Measurements from ENCODE around the gene FNBP1. TPM values are rescaled to one million over a fixed set of nuclear protein-coding genes. Genes with fewer than 3 reads are reported as not detected.
"Not testable (repeated sequence)": the region's sequence is repeated elsewhere in the genome, so short reads cannot be mapped to it uniquely, and the experiment has no call there.

The FNBP1 gene
- polyA plus RNA-seq, 3 donors = 40.9 to 53.7 (median 47.7) TPM

DNA sequence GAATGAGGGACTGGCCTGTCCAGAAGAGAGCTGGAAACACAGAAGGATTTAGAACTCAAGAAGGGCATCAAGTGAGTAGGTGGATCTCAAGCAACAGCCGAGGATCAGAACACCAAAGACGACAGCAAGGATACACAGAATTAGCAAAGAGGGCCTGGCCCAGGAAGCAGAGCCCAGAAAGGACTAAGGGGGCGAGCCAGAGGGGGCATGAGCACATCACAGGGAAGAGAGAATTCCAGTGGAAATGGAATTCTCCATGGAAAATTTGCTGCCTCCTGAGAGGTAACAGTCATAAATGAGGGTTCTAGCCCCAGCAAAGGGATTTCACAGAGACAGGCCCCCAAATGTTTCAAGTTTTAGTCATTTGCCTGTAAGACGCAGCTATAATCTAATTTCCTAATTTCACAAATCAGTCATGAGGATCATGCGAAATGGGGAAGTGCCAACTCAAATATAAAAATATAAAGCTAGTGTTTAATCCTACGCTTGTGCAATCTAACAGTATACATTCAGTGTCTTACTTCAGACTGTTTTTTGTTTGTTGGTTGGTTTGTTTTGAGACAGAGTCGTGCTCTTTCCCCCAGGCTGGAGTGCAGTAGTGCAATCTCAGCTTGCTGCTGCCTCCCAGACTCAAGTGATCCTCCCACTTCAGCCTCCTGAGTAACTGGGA, 46.7 kb downstream of the FNBP1 start:
- no peak for DNase-seq

DNA sequence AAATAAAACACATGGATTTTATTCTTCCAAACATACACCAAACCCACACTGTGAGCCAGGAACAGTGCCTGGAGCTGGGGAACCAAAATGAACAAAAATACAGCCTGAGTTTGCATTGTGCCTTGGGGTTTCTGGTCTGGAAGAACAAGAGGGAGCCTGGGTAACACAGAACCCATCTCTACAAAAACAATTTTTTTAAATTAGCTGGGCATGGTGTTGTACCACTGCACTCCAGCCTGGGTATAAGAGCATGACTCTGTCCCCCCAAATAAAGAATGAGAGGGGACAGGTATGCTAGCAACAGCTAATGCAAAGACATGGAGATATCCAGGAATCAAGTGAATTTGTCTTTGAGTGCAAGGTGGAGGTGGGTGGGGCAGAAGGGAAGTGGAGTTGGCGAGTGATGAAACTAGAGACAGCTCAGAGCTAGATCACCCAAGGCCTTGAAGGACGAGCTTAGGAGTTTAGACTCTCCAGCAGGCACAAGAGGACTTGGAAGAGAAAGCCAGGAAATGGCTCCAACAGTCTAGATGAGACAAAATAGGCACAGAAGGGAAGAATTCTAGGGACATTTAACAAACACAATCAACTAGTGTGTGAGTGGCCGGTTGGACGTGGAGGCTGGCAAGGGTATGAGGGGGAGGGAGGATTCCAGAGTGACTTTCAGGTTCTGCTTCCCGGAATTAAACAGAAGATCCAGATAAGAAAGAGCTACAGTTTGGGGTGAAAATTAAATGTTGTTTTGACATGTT, 47.4 kb downstream of the FNBP1 start:
- DNase-seq = no peak

DNA sequence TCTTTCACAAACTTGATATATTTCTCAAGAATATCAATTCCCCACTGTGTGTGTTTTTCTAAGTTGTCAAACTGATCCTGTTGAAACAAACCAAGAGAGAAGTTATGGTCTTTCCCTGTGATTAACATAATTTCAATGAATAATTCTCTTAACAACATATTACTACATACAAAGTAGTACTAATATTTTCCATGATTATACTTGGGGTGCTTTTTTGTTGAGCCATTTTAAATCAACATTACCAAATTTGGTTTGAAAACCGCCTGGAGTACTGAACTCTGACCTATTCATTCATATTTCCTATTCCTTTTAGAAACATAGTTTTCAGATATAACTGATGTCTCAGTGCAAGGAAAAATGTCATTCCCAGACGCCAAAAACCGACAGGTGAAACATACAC, 48.1 kb downstream of the FNBP1 start:
- DNase-seq = no peak

DNA sequence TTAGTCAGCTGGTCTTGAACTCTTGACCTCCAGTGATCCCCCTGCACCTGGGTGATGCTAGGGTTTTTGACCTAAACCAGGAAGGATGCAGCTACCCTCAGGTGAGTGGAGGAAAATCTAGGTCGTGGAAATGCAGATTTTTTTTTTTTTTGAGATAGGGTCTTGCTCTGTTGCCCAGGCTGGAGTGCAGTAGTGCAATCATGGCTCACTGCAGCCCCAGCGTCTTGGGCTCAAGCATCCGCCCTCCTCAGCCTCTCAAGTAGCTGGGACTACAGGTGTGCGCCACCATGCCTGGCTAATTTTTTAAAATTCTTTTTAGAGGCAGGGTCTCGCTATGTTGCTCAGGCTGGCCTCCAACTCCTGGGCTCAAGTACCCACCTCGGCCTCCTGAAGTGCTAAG, 51.9 kb downstream of the FNBP1 start:
- DNase-seq = not testable (repeated sequence)

DNA sequence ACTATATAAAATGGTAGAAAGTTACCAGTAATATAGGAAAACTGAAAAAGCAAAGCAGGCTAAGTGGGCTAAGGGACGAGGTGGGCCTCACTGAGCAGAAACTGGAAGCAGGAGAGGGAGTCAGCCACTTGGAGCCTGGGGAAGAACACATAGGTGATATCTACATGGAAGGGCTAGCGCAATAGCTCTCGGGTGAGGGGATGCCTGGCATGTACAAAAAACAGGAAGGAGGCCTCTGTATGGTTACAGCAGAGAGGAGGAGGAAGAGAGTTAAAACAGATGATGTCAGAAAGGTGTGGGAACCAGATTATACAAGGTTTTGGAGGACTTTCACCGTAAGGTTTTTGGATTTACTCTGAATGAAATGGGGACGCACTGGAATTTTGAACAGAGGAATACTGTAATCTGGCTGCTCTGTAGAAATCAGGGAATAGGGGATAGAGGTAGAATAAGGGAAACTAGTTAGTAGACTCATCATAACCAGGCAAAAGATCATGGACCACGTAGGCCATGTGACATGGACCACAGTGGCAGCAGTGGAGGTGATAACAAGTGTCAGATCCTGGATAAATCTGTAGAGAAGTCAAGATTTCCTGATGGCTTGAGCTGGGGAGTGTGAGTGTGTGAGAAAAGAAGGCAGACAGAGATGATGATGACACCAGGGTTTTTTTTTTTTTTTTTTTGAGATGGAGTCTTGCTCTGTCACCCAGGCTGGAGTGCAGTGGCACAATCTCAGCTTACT, 52.5 kb downstream of the FNBP1 start:
- no peak for DNase-seq

DNA sequence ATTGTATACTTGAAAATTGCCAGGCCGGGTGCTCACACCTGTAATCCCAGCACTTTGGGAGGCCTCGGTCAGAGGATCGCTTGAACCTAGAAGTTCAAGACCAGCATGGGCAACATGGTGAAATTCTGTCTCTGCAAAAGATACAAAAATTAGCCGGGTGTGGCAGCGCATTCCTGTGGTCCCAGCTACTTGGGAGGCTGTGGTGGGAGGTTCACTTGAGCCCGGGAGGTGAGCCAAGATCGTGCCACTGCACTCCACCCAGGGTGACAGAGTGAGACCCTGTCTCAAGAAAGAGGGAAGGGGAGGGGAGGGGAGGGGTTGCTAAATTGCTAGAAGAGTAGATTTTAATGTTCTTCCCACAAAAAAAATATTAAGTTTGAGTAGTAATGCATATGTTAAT, 53.2 kb downstream of the FNBP1 start:
- DNase-seq = no peak

DNA sequence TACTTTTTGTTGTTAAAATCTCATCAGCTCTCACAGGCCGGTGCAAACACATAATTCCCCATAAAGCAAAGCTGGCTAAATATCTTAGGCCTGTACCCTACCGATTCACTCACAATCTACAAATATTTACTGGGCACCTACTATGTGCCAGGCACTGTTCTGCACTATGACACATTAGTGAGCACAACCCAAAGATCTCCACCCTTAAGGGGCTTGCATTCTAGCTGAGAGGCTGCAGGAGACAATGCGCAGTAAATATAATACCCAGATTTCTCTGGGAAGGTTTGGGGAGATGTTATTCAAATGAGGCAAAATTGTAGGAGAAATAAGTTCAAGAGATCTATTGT, 53.7 kb downstream of the FNBP1 start:
- DNase-seq = no peak

DNA sequence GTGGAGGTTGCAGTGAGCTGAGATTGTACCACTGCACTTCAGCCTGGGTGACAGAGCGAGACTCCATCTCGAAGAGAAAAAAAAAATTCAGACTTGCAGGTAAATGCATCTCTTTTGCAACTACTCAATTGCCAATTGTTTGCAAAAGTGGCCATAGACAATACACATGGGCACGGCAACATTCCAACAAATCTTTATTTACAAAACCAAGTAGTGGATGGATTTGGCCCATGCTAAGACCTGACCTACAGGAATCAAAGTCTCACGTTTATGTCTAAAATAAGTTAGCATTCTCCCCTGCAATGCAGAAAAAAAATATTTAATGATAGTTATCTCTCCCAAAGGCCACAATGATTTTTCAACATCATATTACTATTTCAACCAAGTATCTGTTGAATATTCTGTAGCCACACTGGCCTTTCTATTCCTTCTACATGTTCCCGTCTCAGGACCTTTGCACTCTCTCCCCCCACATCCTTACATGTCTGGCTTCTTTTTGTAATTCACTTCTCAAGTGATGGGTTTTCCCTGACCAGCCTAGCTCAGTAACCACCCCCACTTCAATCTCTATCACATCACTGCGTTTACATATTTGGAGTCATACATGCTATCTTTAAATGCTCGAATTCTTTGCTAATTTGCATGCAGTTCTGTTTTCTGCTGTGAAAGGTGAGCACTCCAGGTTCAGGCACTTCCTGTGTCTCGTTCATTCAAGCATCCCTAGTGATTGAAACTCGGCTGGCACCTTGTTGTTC, 54.2 kb downstream of the FNBP1 start:
- no peak for DNase-seq

DNA sequence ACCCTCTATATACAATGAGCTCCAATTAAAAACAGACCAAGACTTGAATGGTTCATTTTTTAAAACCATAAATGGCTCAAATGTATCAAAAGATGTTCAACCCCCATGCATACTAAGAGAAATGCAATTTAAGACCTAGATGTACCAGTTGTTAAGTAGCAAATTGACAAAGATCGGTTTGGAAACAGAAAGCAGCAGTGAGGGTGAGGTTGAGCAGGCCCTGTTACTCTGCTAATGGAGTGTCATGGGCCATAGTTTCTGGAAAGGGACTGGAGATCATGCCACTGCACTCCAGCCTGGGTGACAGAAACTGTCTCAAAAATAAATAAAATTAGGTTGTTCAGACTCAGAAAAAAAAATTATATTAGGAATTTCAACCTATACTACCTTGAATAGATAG, 55.0 kb downstream of the FNBP1 start:
- DNase-seq = no peak

DNA sequence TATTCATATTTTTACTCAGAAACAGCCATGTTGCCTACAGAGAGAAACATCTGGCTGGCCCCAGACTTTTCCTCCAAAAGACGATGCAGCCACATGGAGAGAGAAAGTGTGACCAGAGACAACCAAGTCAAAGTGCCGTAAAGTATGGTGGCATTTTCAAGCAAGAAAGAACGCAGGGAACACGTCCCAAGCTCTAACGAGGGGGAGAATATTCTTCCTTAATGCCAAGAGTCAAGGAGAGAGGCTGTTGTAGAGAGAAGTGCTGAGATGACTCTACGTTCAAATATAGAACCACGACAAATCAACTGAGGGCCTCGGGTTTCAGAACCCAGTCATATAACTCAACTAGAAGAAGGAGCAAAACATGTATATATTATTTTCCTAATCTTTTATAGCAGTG, 55.9 kb downstream of the FNBP1 start:
- no peak for DNase-seq

DNA sequence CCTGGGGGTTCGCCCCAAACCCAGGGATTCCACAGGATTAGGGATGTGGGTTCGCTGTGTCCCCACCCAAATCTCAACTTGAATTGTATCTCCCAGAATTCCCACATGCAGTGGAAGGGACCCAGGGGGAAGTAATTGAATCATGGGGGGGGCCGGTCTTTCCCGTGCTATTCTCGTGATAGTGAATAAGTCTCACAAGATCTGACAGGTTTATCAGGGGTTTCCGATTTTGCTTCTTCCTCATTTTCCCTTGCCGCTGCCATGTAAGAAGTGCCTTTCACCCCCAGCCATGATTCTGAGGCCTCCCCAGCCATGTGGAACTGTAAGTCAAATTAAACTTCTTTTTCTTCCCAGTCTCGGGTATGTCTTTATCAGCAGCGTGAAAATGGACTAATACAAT, 58.4 kb downstream of the FNBP1 start:
- not testable (repeated sequence) for DNase-seq

DNA sequence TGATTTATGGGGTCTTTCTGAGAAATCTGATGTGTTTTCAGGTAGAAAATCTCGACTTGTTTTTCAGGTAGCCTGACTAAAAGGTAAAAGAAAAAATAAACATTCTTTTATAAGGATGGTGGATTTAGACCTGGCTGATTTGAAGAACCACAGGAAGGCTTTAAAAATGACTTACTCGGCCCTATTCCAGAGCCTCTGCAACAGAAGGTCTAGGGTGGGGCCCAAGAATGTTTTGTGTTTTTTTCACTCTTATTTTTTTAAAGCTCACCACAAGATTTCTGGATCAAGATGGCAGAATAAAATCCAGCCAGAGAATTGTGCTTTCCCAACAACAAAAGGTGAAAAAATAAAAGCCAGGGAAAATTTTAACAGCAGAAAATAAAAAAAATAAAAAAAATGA, 59.1 kb downstream of the FNBP1 start:
- no peak for DNase-seq

DNA sequence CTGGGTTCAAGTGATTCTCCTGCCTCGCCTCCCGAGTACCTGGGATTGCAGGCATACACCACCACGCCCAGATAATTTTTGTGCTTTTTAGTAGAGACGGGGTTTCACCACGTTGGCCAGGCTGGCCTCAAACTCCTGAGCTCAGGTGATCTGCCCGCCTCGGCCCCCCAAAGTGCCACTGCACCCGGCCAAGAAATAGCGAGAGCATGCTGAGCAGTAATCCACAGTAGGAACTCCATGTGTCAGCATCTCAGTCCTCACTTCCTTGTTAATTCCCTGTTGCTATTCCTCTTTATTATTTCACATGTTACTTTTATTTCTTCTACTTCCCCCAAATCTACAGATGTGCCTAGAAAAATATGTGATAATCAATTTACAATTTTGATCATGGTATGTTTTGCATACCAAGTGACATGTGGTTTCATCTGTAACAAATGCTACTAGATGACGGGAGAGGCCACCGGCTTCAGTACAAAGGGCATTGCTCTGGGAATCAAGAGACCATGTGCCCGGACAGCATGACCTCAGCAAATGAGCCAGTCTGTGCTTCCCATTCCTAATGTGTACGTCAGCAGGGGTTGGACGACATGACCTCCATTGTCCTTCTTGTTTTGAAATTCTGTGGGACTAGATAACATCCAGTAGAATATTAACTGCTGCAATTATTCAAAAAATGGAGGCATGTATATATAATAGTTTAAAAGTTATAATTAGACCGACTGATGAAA, 61.6 kb downstream of the FNBP1 start:
- DNase-seq = no peak

DNA sequence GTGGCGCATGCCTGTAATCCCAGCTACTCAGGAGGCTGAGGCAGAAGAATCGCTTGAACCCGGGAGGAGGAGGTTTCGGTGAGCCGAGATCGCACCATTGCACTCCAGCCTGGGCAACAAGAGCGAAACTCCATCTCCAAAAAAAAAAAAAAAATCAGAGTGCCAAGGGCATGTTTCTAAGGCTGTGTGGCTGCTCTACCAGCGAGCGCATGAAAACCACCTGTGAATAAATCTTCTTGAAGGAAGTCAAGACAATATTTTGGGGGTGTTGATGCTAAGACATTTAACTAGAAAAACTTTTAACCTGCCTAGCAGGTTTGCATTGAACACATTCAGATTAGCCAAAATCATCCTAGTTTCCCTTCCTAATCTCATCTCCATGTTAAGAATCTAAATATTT, 62.8 kb downstream of the FNBP1 start:
- DNase-seq = not testable (repeated sequence)

DNA sequence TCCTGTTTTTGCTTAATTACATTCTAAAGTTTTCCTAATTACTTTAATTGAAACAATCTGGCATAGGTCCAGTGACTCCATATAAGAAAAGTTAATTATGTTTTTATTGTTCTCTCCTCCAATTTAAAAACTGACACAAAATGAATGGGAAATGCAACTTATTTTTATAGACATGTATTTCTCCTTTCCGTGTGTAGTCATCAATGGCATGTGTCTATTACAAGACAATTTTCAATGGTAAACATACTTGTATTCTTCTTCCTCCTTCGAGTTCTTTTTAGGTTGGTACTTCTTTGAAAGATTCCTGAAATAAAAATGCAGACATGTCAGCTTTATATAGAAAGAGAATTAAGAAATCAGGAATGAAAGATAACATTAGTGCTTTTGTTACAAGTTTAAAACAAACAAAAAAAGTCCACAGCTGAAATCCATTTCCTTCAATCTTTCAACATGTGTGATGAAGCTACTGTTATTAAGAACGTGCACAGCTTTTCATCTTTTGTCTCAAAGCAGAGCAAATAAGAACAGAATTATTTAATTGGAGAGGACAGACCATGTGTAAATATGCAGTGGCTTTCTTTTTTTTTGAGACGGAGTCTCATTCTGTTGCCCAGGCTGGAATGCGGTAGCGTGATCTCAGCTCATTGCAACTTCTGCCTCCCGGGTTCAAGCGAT, 63.8 kb downstream of the FNBP1 start:
- no peak for DNase-seq

DNA sequence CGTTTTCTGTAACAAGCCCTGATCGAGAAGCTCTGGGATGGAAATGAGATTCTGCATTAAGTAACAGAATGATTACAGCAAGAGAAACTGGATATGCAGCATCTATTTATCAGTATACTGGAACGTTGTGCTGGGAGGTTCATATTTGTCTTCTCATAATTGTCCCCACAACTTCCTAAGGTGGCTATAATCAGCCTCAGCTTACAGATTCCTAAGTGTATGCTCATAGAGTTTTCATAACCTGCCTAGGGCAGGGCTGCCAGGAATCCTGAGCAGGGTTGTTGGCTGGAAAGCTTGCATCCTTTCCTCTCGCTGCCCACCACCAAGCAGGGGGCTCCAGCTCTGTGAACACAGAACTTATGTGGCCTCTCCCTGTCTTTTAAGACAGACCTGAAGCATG, 70.2 kb downstream of the FNBP1 start:
- no peak for DNase-seq

DNA sequence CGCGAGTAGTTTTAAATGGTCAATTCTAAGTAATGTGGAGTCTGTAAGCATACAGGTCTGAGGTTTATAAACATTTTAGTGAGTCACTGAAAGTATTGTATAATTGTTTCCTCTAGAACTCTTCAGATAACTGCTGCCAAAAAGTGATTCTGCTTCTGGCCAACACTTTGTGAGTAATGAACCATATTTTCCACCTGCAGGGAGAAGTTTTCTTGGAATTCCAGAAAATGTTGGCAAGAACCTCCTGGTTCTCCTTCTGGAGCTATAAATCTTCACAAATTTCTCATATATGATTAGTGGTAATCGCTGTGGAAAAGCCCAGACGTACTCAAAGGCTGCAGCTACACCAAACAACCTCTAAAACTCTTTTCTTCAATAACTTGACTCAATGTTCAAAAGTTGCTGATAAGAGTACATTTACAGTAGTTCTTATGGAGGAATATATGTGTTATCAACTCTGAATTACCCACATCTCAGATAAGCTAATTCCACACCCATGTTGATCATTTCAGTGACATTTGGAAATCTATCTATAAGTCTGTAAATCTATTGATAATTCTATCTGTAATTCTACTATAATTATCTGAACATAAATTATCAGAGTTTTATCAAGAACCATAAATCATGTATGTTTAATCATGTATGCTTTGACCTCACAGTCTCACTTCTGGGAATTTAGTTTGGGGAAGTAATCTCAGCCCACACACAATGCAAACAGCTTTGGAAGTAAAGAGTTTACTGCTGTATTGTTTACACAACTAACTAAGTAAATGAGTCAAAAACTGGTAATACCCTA, 74.1 kb downstream of the FNBP1 start:
- no peak for DNase-seq

DNA sequence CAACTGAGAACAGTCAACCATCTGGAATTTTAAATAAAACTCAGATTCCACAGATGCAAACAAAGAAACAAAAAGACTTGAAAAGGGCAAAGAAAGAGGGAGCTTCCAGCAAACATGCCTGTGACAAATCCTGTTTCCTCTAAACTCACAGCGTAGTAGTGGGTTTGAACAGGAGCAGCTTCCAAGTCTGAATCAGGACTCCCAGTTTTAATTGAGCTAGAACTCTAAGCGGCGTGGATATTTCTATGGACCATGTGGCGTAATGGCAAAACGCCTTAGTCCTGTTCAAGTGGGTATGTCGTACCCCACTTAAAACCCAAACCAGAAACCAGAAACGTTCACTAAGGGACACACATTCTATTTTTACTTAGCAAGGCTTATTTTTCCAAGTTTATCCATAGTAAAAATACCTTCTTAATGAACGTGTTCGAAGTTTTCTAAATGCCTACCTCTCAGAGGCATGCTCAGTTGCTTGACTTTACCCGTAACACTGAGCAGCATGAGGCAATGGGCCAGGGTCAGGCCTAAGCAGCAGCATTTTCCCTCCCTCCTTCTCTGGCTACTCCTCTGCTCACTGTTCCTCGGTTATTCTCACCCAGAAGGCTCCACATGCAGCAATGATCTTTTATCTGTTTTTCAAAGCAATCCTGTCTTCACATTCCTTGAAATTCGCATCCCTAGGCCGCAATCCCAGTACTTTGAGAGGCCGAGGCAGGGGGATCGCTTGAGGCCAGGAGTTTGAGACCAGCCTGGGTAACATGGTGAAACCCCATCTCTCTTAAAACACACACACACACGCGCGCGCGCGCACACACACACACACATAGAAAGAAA, 77.9 kb downstream of the FNBP1 start:
- no peak for DNase-seq
